Adrenal gland (tissue), 5 donors: ENCODE data around the gene ZC3H8.

Experiments used
- CTCF ChIP-seq, 6 experiments: fragments of 450-650 bp in 4 of 6; fragments of 200-600 bp in 2 of 6; sonication (generic) in 1 of 6; IDR thresholded peaks; 1 replicate in 5 of 6; 2 replicates in 1 of 6; pipeline versions ENCODE4 v1.5.1 to v1.8.0; 2016 to 2021; ENCODE audit warnings: antibody characterized with exemption in 6 of 6, mild to moderate bottlenecking in 2 of 6, moderate library complexity in 1 of 6
- POLR2A ChIP-seq, 2 donors: fragments of 450-650 bp; IDR thresholded peaks; one replicate each; pipeline ENCODE4 v1.6.1; 2017; ENCODE audit warnings: antibody characterized with exemption in 2 of 2, mild to moderate bottlenecking in 2 of 2, moderate library complexity in 1 of 2
- donor health status: DM: no; HTN: no; CAD: no.

GRCh38 chr2:112182581-112183034, 72.2 kb downstream of the ZC3H8 start:
- TF ChIP-seq CTCF (IDR thresholded peaks at IDR 0.05) (no peak), POLR2A (IDR thresholded peaks at IDR 0.05) (no peak)
